HG02840 (cell line): ENCODE results near the gene NPIPA7.
"Not testable (repeated sequence)": the region's sequence is repeated elsewhere in the genome, so short reads cannot be mapped to it uniquely, and the experiment has no call there.

Experiments
- ATAC-seq: cut with Tn5 transposase; IDR thresholded peaks from one replicate; pipeline ENCODE4 v1.9.1; 2021; ENCODE audit warnings: mild to moderate bottlenecking, moderate library complexity, moderate number of reproducible peaks; ENCODE audit not compliant: unreplicated experiment, low FRiP score

NPIPA7 gene

GRCh38 chr16:16417914-16418544, 39.1 kb downstream of the NPIPA7 start:
- not testable (repeated sequence) for ATAC-seq

DNA sequence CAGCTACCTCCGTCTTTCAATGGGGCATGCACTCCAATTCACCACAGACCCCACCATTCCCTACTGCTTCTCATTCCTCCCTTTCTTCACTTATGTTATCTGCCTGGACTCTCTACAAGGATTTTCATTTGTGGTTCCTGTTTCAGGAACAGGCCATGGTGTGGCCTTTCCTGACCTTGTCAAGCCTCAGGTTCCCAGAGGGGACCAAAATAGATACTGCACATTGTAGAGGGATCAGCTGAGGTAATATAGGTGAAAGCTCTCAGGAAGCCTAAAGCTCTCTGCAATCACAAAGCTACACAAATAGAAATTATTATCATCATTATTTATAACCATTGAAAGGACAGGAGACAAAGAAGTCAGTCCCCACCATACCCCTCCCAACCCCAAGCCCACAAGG, 41.6 kb downstream of the NPIPA7 start:
- not testable (repeated sequence) for ATAC-seq

DNA sequence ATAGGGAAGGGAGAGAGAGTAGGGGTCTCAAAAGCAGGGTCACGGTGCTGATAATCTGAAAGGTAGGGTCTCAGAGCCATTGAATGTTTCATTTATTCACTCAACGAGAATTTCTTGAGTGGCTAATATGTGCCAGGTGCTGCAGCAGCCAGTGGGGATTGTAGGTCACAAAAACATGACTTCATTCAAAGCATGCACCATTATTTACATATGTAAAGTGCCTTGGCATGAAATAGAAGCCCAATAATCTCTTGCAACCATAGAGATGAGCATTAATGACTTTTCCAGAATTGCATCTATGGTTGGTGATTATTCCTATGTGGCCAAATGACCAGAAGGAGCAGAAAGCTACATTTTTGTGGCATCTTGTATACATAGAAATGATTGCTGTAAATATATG, 46.2 kb downstream of the NPIPA7 start:
- not testable (repeated sequence) for ATAC-seq

- not testable (repeated sequence) for ATAC-seq
These were observed 52.2 kb downstream of the NPIPA7 start for GRCh38 chr16:16431135-16431534.

DNA sequence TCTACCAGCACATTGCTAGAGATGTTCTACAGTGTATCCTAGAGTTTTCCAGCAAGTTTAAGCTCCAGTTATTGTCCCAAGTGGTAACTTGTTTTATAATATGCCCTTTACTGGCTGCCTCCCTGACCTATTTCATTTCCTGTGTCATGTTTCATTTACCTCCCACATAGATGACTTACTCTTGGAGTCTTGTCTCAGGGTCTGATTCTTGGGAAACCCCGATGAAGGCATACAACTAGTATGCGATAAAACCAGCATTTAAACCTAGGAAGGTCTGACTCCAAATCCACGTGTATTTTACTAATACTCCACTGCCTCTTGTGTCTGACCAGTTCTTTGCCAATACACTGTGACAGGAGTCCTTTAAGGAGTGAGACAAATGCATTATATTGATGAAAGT, 55.8 kb downstream of the NPIPA7 start:
- ATAC-seq, result not testable (repeated sequence)

DNA sequence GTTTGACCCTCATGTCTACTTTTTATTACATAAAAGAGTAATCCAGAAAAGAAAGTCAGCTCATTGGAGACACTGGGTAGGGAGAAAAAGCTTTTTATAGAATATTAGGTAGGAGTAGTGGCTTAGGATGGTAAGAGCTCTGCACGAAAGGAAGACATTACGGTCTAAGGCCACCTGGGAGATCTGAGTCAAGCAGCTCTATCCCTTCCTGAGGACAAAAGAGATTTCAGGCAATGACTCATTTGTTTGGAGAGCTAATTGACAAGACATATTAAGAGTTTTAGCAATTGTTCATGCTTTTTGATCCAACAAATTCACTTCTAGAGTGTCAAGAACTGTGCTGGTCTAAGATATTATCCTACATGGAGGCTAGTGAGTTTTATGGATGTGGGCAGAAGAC, 62.5 kb downstream of the NPIPA7 start:
- not testable (repeated sequence) for ATAC-seq
